SK-N-SH (cell line): ENCODE measurements around the gene RASGRF1. TPM values are rescaled to one million over a fixed set of nuclear protein-coding genes. Genes with fewer than 3 reads are reported as not detected.

Experiments
- CTCF ChIA-PET: fragments of 300-600, 350-600 bp; formaldehyde crosslinking; extraction: SDS; loops from one replicate; lab custom pipeline; 2021; lab: Yijun Ruan, JAX
- POLR2A ChIA-PET: fragments of 350-600 bp; sonication (Branson Sonifier 250); formaldehyde crosslinking; extraction: SDS; loops from one replicate; lab custom pipeline; 2020; ENCODE audit warnings: antibody characterized with exemption, inconsistent platforms; lab: Yijun Ruan, JAX
- DNase-seq: peaks from one replicate; pipeline ENCODE4 v3.0.0; 2012
- H2AFZ ChIP-seq: fragments of 200-600 bp; sonication (generic); 2 replicates; pipeline ENCODE4 v1.8.1; 2016; ENCODE audit warnings: antibody characterized with exemption, mild to moderate bottlenecking, low read depth
- H3F3A ChIP-seq: fragments of 200-600 bp; sonication (generic); replicated peaks from 2 replicates; pipeline ENCODE3; 2016; ENCODE audit warnings: antibody characterized with exemption, mild to moderate bottlenecking; ENCODE audit not compliant: insufficient read depth
- H3K27ac ChIP-seq, 2 experiments: fragments of 200-500 bp in 1 of 2; fragments of 200-600 bp in 1 of 2; sonication (Bioruptor generic) in 1 of 2; sonication (generic), shearing (Covaris generic) in 1 of 2; 2 replicates each; pipeline versions ENCODE4 v1.5.1 to v1.6.1; 2014 to 2016; ENCODE audit warnings: low read depth in 2 of 2, inconsistent platforms in 1 of 2, low read length in 1 of 2, mild to moderate bottlenecking in 1 of 2, mixed read lengths in 1 of 2
- H3K27me3 ChIP-seq: fragments of 200-600 bp; sonication (generic), shearing (Covaris generic); 2 replicates; pipeline ENCODE4 v1.6.1; 2016; ENCODE audit warnings: mixed run types; ENCODE audit not compliant: insufficient read depth
- H3K36me3 ChIP-seq, 2 experiments: fragments of 200-500 bp in 1 of 2; fragments of 200-600 bp in 1 of 2; sonication (Bioruptor generic) in 1 of 2; sonication (generic) in 1 of 2; replicated peaks in 1 of 2; 2 replicates each; pipeline versions ENCODE3 to v1.5.1; 2014 to 2016; ENCODE audit warnings: low read length in 1 of 2, mild to moderate bottlenecking in 1 of 2; ENCODE audit not compliant: insufficient read depth in 2 of 2, control insufficient read depth in 1 of 2
- H3K4me1 ChIP-seq, 2 experiments: fragments of 200-500 bp in 1 of 2; fragments of 200-600 bp in 1 of 2; sonication (Bioruptor generic) in 1 of 2; sonication (generic), shearing (Covaris generic) in 1 of 2; 2 replicates each; pipeline versions ENCODE4 v1.5.1 to v1.6.1; 2014 to 2016; ENCODE audit warnings: low read depth in 1 of 2, low read length in 1 of 2, mixed run types in 1 of 2; ENCODE audit not compliant: insufficient read depth in 2 of 2, control insufficient read depth in 1 of 2
- H3K4me2 ChIP-seq: fragments of 200-600 bp; sonication (generic), shearing (Covaris generic); 2 replicates; pipeline ENCODE4 v1.6.1; 2017; ENCODE audit warnings: mixed run types
- H3K4me3 ChIP-seq, 2 experiments: fragments of 200-500 bp in 1 of 2; fragments of 200-600 bp in 1 of 2; sonication (Bioruptor generic) in 1 of 2; sonication (generic), shearing (Covaris generic) in 1 of 2; 2 replicates each; pipeline versions ENCODE4 v1.5.1 to v1.8.1; 2014 to 2016; ENCODE audit warnings: low read depth in 2 of 2, inconsistent platforms in 1 of 2, low read length in 1 of 2, mild to moderate bottlenecking in 1 of 2, mixed read lengths in 1 of 2, moderate library complexity in 1 of 2
- H3K79me2 ChIP-seq: fragments of 200-600 bp; sonication (generic); 2 replicates; pipeline ENCODE4 v1.8.1; 2017; ENCODE audit warnings: mild to moderate bottlenecking; ENCODE audit not compliant: insufficient read depth
- H3K9ac ChIP-seq: fragments of 200-600 bp; sonication (generic); 2 replicates; pipeline ENCODE4 v1.6.1; 2017; ENCODE audit warnings: mixed run types
- H3K9me2 ChIP-seq: fragments of 200-600 bp; sonication (generic); 2 replicates; pipeline ENCODE4 v1.6.1; 2017; ENCODE audit warnings: mixed run types
- H3K9me3 ChIP-seq: fragments of 200-600 bp; sonication (generic); 2 replicates; pipeline ENCODE4 v1.6.1; 2017; ENCODE audit warnings: mixed run types, mild to moderate bottlenecking, moderate library complexity
- H4K20me1 ChIP-seq: fragments of 200-600 bp; sonication (generic); 2 replicates; pipeline ENCODE4 v1.6.1; 2017; ENCODE audit warnings: mild to moderate bottlenecking, mixed run types; ENCODE audit not compliant: insufficient read depth
- CHD2 ChIP-seq: fragments of 150-350 bp; IDR thresholded peaks from 2 replicates; pipeline ENCODE4 v1.6.1; 2018; ENCODE audit warnings: low read length; ENCODE audit not compliant: partially characterized antibody
- ELF1 ChIP-seq: IDR thresholded peaks from 2 replicates; pipeline ENCODE4 v1.4.0; 2012
- FOXM1 ChIP-seq: IDR thresholded peaks from 2 replicates; pipeline ENCODE4 v1.4.0; 2012; ENCODE audit warnings: low read depth, mild to moderate bottlenecking
- GABPA ChIP-seq: IDR thresholded peaks from 2 replicates; pipeline ENCODE4 v1.4.0; 2012; ENCODE audit warnings: low read depth, mild to moderate bottlenecking
- JUND ChIP-seq: IDR thresholded peaks from 2 replicates; pipeline ENCODE4 v1.4.0; 2012
- MXI1 ChIP-seq: IDR thresholded peaks from 2 replicates; pipeline ENCODE4 v1.6.1; 2012; ENCODE audit warnings: mild to moderate bottlenecking, low read depth, low read length, improper control_type of control experiment
- NFIC ChIP-seq: IDR thresholded peaks from 2 replicates; pipeline ENCODE4 v1.4.0; 2012; ENCODE audit warnings: borderline replicate concordance
- NRF1 ChIP-seq: IDR thresholded peaks from 2 replicates; pipeline ENCODE4 v1.6.1; 2012; ENCODE audit warnings: low read depth, mild to moderate bottlenecking, low read length
- PBX3 ChIP-seq: IDR thresholded peaks from 2 replicates; pipeline ENCODE4; 2012
- POLR2AphosphoS5 ChIP-seq: IDR thresholded peaks from 2 replicates; pipeline ENCODE4 v1.6.1; 2012; ENCODE audit warnings: low read depth, low read length
- RAD21 ChIP-seq: IDR thresholded peaks from 2 replicates; pipeline ENCODE4 v1.6.1; 2012; ENCODE audit warnings: mild to moderate bottlenecking, low read length
- RCOR1 ChIP-seq: fragments of 150-350 bp; IDR thresholded peaks from 2 replicates; pipeline ENCODE4 v1.6.1; 2017; ENCODE audit warnings: antibody characterized with exemption, low read length
- RFX5 ChIP-seq: IDR thresholded peaks from 2 replicates; pipeline ENCODE4 v1.6.1; 2012; ENCODE audit warnings: mild to moderate bottlenecking, improper control_type of control experiment, low read length
- RXRA ChIP-seq: IDR thresholded peaks from 2 replicates; pipeline ENCODE4 v1.4.0; 2012; ENCODE audit warnings: low read depth, mild to moderate bottlenecking, borderline replicate concordance
- SMC3 ChIP-seq: IDR thresholded peaks from 2 replicates; pipeline ENCODE4 v1.6.1; 2012; ENCODE audit warnings: low read depth, low read length, improper control_type of control experiment
- TCF12 ChIP-seq: IDR thresholded peaks from 2 replicates; pipeline ENCODE4 v1.4.0; 2012
- USF2 ChIP-seq: fragments of 150-350 bp; IDR thresholded peaks from 2 replicates; pipeline ENCODE4 v1.6.1; 2017; ENCODE audit warnings: antibody characterized with exemption, low read length, low read depth, borderline replicate concordance
- WGBS: methylation state at CpG from one replicate; pipeline ENCODE4 v1.1.6; 2017; ENCODE audit warnings: low lambda C conversion rate; 5-methylcytosine and 5-hydroxymethylcytosine counted together
- polyA plus RNA-seq, 3 experiments: library from polyadenylated mRNA; depleted of rRNA; stranded (reverse); fragments of >200 nt; gene quantifications; 2 replicates each; pipeline ENCODE4 v1.2.3, GENCODE V29; 2012
- TF ChIP-seq, protein P1 (sequence below): IDR thresholded peaks from 2 replicates; pipeline ENCODE4 v1.4.0; 2012; ENCODE audit warnings: low read depth, borderline replicate concordance
- TF ChIP-seq, protein P2 (sequence below): IDR thresholded peaks from 2 replicates; pipeline ENCODE4 v1.4.0; 2012; ENCODE audit warnings: low read depth, borderline replicate concordance
- TF ChIP-seq, protein P3 (sequence below): fragments of 150-350 bp; IDR thresholded peaks from 2 replicates; pipeline ENCODE4 v1.6.1; 2016; ENCODE audit warnings: mild to moderate bottlenecking, low read depth, low read length
- TF ChIP-seq, protein P4 (sequence below): IDR thresholded peaks from 2 replicates; pipeline ENCODE4 v1.6.1; 2012; ENCODE audit warnings: mild to moderate bottlenecking, low read depth, low read length, moderate library complexity

RASGRF1 gene
- polyA plus RNA-seq, 1 of the 3 experiments (the other 2 are of a cell fraction): 0.10 TPM

- TF ChIP-seq NRF1 (no peak), SMC3 (no peak), POLR2AphosphoS5 (no peak), TCF12 (no peak), JUND (no peak), RXRA (no peak), MXI1 (no peak)
- TF ChIP-seq, protein P1, sequence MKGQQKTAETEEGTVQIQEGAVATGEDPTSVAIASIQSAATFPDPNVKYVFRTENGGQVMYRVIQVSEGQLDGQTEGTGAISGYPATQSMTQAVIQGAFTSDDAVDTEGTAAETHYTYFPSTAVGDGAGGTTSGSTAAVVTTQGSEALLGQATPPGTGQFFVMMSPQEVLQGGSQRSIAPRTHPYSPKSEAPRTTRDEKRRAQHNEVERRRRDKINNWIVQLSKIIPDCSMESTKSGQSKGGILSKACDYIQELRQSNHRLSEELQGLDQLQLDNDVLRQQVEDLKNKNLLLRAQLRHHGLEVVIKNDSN: no peak
- TF ChIP-seq, protein P2, sequence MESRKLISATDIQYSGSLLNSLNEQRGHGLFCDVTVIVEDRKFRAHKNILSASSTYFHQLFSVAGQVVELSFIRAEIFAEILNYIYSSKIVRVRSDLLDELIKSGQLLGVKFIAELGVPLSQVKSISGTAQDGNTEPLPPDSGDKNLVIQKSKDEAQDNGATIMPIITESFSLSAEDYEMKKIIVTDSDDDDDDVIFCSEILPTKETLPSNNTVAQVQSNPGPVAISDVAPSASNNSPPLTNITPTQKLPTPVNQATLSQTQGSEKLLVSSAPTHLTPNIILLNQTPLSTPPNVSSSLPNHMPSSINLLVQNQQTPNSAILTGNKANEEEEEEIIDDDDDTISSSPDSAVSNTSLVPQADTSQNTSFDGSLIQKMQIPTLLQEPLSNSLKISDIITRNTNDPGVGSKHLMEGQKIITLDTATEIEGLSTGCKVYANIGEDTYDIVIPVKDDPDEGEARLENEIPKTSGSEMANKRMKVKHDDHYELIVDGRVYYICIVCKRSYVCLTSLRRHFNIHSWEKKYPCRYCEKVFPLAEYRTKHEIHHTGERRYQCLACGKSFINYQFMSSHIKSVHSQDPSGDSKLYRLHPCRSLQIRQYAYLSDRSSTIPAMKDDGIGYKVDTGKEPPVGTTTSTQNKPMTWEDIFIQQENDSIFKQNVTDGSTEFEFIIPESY: no peak
- 81% methylated on average over 9 of the region's 10 CpGs for WGBS
- H3K4me3 ChIP-seq: no peak overlapping the region
- H2AFZ ChIP-seq: no peak overlapping the region
- POLR2A ChIA-PET: no interaction called here
- H3K4me2 ChIP-seq: no peak overlapping the region
- H3K79me2 ChIP-seq: no peaks in the 10 kb centered on the region
- H3K4me1 ChIP-seq: peaks cover 6 to 8% of the 10 kb centered on the region in 2 experiments; a peak in 3 of 4 replicates
- no peak overlapping the region for H3K27ac ChIP-seq
- no peaks in the 10 kb centered on the region for H3K9me2 ChIP-seq
- H3K9ac ChIP-seq: no peak overlapping the region
- no peaks in the 10 kb centered on the region for H4K20me1 ChIP-seq
- CTCF ChIA-PET: interaction anchor here (1.0 to 1.8 kb wide), 2 partner anchors 12 to 81 kb away, joined by 3 to 7 read pairs; no protein-coding TSS in a partner anchor
- no peaks in the 10 kb centered on the region for H3K27me3 ChIP-seq
- H3K9me3 ChIP-seq: no peaks in the 10 kb centered on the region
- H3K36me3 ChIP-seq: no peaks in the 10 kb centered on the region
- H3F3A ChIP-seq: peaks cover 6% of the 10 kb centered on the region
- no peak for DNase-seq
Measured at GRCh38 chr15:78991476-78991875, 99.1 kb downstream of the RASGRF1 start.

DNA sequence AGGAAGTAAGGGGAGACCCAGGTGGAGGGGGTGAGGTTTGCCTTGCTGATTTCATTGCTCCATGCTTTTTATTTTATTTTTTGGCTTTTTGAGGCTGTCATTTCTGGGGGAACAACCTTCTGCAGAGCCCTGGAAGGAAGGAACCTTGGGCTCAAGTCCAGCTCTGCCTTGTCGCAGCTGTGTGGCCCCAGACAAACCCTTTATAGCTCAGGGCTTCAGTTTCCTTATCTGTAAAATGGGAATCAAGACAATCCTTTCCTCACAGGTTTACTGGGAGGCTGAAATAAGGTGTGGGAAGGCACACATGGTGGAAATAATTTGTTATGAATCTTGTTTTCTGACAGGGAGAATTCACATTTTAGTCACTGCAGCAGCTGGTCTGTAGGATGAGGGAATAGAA lies 100.3 kb downstream of the RASGRF1 start:
- no peaks in the 10 kb centered on the region for H4K20me1 ChIP-seq
- peaks cover 0 to 6% of the 10 kb centered on the region in 2 experiments; a peak in 2 of 4 replicates for H3K4me1 ChIP-seq
- POLR2A ChIA-PET: no interaction called here
- H3K79me2 ChIP-seq: no peaks in the 10 kb centered on the region
- H3F3A ChIP-seq: peaks cover 6% of the 10 kb centered on the region
- no peak overlapping the region for H3K9ac ChIP-seq
- H3K4me2 ChIP-seq: no peak overlapping the region
- H3K9me2 ChIP-seq: no peaks in the 10 kb centered on the region
- no peaks in the 10 kb centered on the region for H3K9me3 ChIP-seq
- H3K36me3 ChIP-seq: no peaks in the 10 kb centered on the region
- WGBS: 91% methylated on average over 1 of the region's 1 CpG
- no peaks in the 10 kb centered on the region for H3K27me3 ChIP-seq
- no peak overlapping the region for H3K4me3 ChIP-seq
- DNase-seq: no peak
- no peak overlapping the region for H3K27ac ChIP-seq
- CTCF ChIA-PET: interaction anchor here (1.0 to 1.8 kb wide), 2 partner anchors 11 to 37 kb away, joined by 3 to 7 read pairs; no protein-coding TSS in a partner anchor
- H2AFZ ChIP-seq: no peak overlapping the region
- TF ChIP-seq NFIC: no peak
- TF ChIP-seq RFX5: no peak
- TF ChIP-seq USF2: no peak
- TF ChIP-seq, protein P3, sequence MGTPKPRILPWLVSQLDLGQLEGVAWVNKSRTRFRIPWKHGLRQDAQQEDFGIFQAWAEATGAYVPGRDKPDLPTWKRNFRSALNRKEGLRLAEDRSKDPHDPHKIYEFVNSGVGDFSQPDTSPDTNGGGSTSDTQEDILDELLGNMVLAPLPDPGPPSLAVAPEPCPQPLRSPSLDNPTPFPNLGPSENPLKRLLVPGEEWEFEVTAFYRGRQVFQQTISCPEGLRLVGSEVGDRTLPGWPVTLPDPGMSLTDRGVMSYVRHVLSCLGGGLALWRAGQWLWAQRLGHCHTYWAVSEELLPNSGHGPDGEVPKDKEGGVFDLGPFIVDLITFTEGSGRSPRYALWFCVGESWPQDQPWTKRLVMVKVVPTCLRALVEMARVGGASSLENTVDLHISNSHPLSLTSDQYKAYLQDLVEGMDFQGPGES: no peak
- no peak for TF ChIP-seq ELF1
- TF ChIP-seq, protein P4, sequence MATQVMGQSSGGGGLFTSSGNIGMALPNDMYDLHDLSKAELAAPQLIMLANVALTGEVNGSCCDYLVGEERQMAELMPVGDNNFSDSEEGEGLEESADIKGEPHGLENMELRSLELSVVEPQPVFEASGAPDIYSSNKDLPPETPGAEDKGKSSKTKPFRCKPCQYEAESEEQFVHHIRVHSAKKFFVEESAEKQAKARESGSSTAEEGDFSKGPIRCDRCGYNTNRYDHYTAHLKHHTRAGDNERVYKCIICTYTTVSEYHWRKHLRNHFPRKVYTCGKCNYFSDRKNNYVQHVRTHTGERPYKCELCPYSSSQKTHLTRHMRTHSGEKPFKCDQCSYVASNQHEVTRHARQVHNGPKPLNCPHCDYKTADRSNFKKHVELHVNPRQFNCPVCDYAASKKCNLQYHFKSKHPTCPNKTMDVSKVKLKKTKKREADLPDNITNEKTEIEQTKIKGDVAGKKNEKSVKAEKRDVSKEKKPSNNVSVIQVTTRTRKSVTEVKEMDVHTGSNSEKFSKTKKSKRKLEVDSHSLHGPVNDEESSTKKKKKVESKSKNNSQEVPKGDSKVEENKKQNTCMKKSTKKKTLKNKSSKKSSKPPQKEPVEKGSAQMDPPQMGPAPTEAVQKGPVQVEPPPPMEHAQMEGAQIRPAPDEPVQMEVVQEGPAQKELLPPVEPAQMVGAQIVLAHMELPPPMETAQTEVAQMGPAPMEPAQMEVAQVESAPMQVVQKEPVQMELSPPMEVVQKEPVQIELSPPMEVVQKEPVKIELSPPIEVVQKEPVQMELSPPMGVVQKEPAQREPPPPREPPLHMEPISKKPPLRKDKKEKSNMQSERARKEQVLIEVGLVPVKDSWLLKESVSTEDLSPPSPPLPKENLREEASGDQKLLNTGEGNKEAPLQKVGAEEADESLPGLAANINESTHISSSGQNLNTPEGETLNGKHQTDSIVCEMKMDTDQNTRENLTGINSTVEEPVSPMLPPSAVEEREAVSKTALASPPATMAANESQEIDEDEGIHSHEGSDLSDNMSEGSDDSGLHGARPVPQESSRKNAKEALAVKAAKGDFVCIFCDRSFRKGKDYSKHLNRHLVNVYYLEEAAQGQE: no peak
- TF ChIP-seq RAD21: no peak
- TF ChIP-seq RCOR1: no peak
- no peak for TF ChIP-seq FOXM1
- TF ChIP-seq GABPA: no peak
- no peak for TF ChIP-seq MXI1
- no peak for TF ChIP-seq CHD2
- TF ChIP-seq PBX3: no peak
